Sigmoid colon (tissue), 7 donors: ENCODE measurements around the gene GLIS1. TPM values are rescaled to one million over a fixed set of nuclear protein-coding genes. Genes with fewer than 3 reads are reported as not detected.

Experiments used
- DNase-seq: peaks from one replicate; pipeline ENCODE4 v3.0.0-alpha.2; 2019
- H3K27ac ChIP-seq, 4 donors: fragments of 200-600 bp; sonication (generic); one replicate each; pipeline ENCODE4 v1.5.1; 2016 to 2019; ENCODE audit warnings: mild to moderate bottlenecking in 1 of 4
- H3K27me3 ChIP-seq, 3 donors: fragments of 200-600 bp; sonication (generic); one replicate each; pipeline ENCODE4 v1.5.1; 2019; ENCODE audit warnings: mild to moderate bottlenecking in 1 of 3
- H3K36me3 ChIP-seq, 4 donors: fragments of 200-600 bp; sonication (generic); one replicate each; pipeline ENCODE4 v1.5.1; 2016 to 2019
- H3K4me1 ChIP-seq, 4 donors: fragments of 200-600 bp; sonication (generic); one replicate each; pipeline ENCODE4 v1.5.1; 2017 to 2019
- H3K4me3 ChIP-seq, 4 donors: fragments of 200-600 bp; sonication (generic); one replicate each; pipeline ENCODE4 v1.5.1; 2017 to 2019; ENCODE audit warnings: mild to moderate bottlenecking in 2 of 4, moderate library complexity in 1 of 4
- H3K9me3 ChIP-seq, 4 donors: fragments of 200-600 bp in 3 of 4; sonication (generic) in 3 of 4; one replicate each; pipeline versions ENCODE4 v1.5.1 to v1.6.1; 2013 to 2019
- CTCF ChIP-seq, 4 experiments: fragments of 450-650 bp in 3 of 4; fragments of 200-600 bp in 1 of 4; IDR thresholded peaks; one replicate each; pipeline ENCODE4 v1.5.1; 2016 to 2019; ENCODE audit warnings: antibody characterized with exemption in 4 of 4, mild to moderate bottlenecking in 3 of 4, moderate library complexity in 2 of 4
- EP300 ChIP-seq, 4 donors: sonication (generic); formaldehyde crosslinking; IDR thresholded peaks; one replicate each; pipeline ENCODE4 v1.6.1; 2017; ENCODE audit warnings: antibody characterized with exemption in 4 of 4
- POLR2A ChIP-seq, 2 donors: fragments of 450-650 bp; IDR thresholded peaks; one replicate each; pipeline ENCODE4 v1.6.1; 2016; ENCODE audit warnings: antibody characterized with exemption in 2 of 2, mild to moderate bottlenecking in 2 of 2, moderate library complexity in 2 of 2
- POLR2AphosphoS5 ChIP-seq, 4 donors: sonication (generic); formaldehyde crosslinking; IDR thresholded peaks; one replicate each; pipeline ENCODE4 v1.6.1; 2017; ENCODE audit warnings: antibody characterized with exemption in 4 of 4
- WGBS, 2 donors: extraction: QIAGEN DNeasy Blood & Tissue Kit; methylation state at CpG; one replicate each; pipeline ENCODE4 v1.1.7; 2013; 5-methylcytosine and 5-hydroxymethylcytosine counted together
- intact Hi-C: fragments of 100-400 bp; cut with DNase I; formaldehyde crosslinking; loops from one replicate; pipeline ENCODE4 v1.15.1; 2023
- polyA plus RNA-seq, 3 donors: library from polyadenylated mRNA; stranded (reverse); fragments of 200-250 nt; gene quantifications; one replicate each; pipeline ENCODE4 v1.2.3, GENCODE V29; 2013
- total RNA-seq, 4 donors: library from RNA; depleted of rRNA; stranded (reverse); fragments of >200 nt; gene quantifications; one replicate each; pipeline ENCODE4 v1.1.0, GENCODE V29; 2016
- donor health status: healthy with polysubstance abuse.
- donor health status: Bipolar disorder and iron deficiency.
- donor health status: healthy.

GLIS1 gene
- total and polyA plus RNA-seq, 7 donors: 0.16 to 0.83 (median 0.32) TPM; not detected in 4

GRCh38 chr1:53546409-53547155, 192.4 kb downstream of the GLIS1 start:
- Histone ChIP-seq H3K27me3 (no peaks in the 10 kb centered on the region), H3K9me3 (no peaks in the 10 kb centered on the region), H3K27ac (no peak overlapping the region), H3K36me3 (no peaks in the 10 kb centered on the region), H3K4me1 (peaks cover 0 to 12% (median 12%) of the 10 kb centered on the region in 4 donors), H3K4me3 (no peak overlapping the region)
- TF ChIP-seq CTCF (IDR thresholded peaks at IDR 0.05): no peak
- DNase-seq: peak; percentile 40
- intact Hi-C loops: no loop called here
- WGBS, 2 donors: 69 to 87% methylated on average over 13 of the region's 13 CpGs

- H3K27me3 ChIP-seq: no peaks in the 10 kb centered on the region
- no peak overlapping the region for H3K27ac ChIP-seq
- H3K4me3 ChIP-seq: no peak overlapping the region
- DNase-seq: peak; percentile 26
- no peak for TF ChIP-seq POLR2A (IDR thresholded peaks at IDR 0.05)
- no peak for TF ChIP-seq POLR2AphosphoS5 (IDR thresholded peaks at IDR 0.05)
- no peak for TF ChIP-seq EP300 (IDR thresholded peaks at IDR 0.05)
- no peak for TF ChIP-seq CTCF (IDR thresholded peaks at IDR 0.05)
- WGBS, 2 donors: 73 to 80% methylated on average over 17 of the region's 17 CpGs
- intact Hi-C loops: no loop called here
- H3K36me3 ChIP-seq: no peaks in the 10 kb centered on the region
- no peaks in the 10 kb centered on the region for H3K9me3 ChIP-seq
- H3K4me1 ChIP-seq: peaks cover 0 to 20% (median 14%) of the 10 kb centered on the region in 4 donors
These were observed 193.1 kb downstream of the GLIS1 start for GRCh38 chr1:53545663-53546408.

- intact Hi-C loops: no loop called here
- no peak for TF ChIP-seq POLR2A (IDR thresholded peaks at IDR 0.05)
- TF ChIP-seq POLR2AphosphoS5 (IDR thresholded peaks at IDR 0.05): no peak
- TF ChIP-seq CTCF (IDR thresholded peaks at IDR 0.05): no peak
- no peak for TF ChIP-seq EP300 (IDR thresholded peaks at IDR 0.05)
- peak; percentile 50 for DNase-seq
These were observed 194.0 kb downstream of the GLIS1 start for GRCh38 chr1:53544728-53545515.

DNA sequence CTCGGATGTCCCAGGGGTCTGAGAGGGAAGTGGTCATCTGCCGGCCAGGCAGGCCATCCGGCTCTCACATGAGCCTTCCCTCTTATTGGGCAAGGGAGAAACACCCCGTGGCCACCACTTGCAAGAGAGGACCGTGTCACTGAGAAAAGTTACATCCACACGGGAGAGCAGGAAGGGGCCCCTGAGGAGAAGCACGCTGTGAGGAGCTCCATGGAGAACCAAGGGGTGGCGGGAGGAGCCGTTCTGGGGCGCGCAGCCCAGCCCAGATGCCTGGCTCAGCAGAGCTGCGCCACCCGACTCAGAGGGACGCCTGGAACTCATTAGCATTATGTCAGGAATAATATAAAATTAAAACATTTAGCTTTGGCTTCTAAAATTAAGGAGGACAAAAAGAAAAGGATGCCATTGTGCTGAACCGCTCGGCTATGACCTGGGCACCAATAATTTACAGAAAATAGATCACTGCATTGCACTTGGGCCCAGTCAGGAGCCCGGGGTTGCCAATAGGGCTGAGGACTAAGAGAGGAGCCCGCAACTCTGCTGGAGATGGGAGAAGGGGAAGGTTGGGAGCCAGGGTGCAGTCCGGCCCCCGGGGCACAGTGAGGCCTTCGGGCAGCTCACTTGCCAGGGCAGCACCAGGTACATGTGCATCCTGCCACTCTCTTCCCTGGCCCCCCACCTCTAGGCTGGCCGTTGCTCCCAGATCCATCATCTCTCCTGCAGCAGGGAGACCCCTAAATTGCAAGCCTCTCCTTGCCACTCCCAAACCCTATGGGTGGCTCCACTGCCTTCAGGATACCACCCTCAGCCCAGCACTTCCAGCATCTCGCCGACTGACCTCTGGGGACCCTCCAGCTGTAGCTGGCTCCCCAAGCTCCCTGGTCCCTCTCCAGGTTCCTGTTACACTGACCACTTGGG, 194.9 kb downstream of the GLIS1 start:
- Histone ChIP-seq H3K4me1 (peaks cover 0 to 20% (median 14%) of the 10 kb centered on the region in 4 donors), H3K27me3 (no peaks in the 10 kb centered on the region), H3K36me3 (no peaks in the 10 kb centered on the region), H3K9me3 (no peaks in the 10 kb centered on the region), H3K4me3 (no peak overlapping the region), H3K27ac (no peak overlapping the region)
- no peak for TF ChIP-seq POLR2AphosphoS5 (IDR thresholded peaks at IDR 0.05)
- no peak for TF ChIP-seq CTCF (IDR thresholded peaks at IDR 0.05)
- no peak for TF ChIP-seq POLR2A (IDR thresholded peaks at IDR 0.05)
- TF ChIP-seq EP300 (IDR thresholded peaks at IDR 0.05): no peak
- intact Hi-C loops: no loop called here
- 82 to 87% methylated on average over 24 of the region's 24 CpGs for WGBS, 2 donors
- DNase-seq: peak; percentile 60

More at GRCh38 chr1:53544728-53545515, 194.0 kb downstream of the GLIS1 start:
- Histone ChIP-seq H3K27me3 (no peaks in the 10 kb centered on the region), H3K36me3 (no peaks in the 10 kb centered on the region), H3K27ac (no peak overlapping the region), H3K4me3 (no peak overlapping the region), H3K9me3 (no peaks in the 10 kb centered on the region), H3K4me1 (peaks cover 0 to 20% (median 14%) of the 10 kb centered on the region in 4 donors)
- 83 to 89% methylated on average over 6 of the region's 6 CpGs for WGBS, 2 donors
